NCI-H226 (cell line): ENCODE measurements around the gene POLDIP2.
"Not testable (repeated sequence)": the region's sequence is repeated elsewhere in the genome, so short reads cannot be mapped to it uniquely, and the experiment has no call there.

ENCODE experiments used
- DNase-seq: peaks from one replicate; pipeline ENCODE4 v3.0.0-alpha.2; 2015

The POLDIP2 gene

DNA sequence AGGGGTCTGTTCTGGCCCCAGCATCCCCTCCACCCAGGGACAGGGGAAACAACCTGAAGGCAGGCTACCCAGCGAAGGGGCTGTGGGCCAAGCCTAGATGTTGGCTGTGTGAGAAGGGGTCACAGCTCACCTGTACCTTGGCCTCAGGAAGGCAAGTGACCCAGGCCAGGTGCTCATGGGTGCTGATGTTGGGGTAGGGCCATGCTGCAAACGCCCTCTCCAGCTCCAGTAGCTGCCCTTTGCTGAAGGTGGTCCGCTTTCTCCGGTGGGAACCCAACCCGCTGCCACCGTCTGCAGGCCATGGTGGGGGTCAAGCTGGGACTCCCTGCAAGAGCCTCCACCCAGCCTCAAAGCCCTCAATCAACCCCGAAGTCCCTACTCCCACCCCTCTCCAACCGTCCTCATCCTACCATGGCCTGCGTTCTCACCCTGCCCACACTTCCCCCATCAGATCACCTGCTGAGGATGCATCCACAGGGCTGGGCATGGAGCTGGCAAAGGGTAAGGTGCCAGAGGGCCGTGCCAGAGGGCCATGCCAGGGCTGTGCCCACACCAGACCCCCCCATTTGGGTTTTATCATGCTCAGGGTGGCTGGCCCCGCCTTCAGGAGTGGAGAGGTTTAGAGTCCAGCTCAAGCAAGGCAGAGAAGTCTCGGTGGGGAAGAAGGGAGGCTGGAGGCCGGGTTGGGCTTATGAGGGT, 7.5 kb upstream of the POLDIP2 start, which contains the start of gene SEBOX:
Gene SEBOX, minus strand, starts transcription at position 535 of the 699 bp plus-strand sequence. Its CDS starts 48 bp downstream, at position 487.
- DNase-seq, result no peak

DNA sequence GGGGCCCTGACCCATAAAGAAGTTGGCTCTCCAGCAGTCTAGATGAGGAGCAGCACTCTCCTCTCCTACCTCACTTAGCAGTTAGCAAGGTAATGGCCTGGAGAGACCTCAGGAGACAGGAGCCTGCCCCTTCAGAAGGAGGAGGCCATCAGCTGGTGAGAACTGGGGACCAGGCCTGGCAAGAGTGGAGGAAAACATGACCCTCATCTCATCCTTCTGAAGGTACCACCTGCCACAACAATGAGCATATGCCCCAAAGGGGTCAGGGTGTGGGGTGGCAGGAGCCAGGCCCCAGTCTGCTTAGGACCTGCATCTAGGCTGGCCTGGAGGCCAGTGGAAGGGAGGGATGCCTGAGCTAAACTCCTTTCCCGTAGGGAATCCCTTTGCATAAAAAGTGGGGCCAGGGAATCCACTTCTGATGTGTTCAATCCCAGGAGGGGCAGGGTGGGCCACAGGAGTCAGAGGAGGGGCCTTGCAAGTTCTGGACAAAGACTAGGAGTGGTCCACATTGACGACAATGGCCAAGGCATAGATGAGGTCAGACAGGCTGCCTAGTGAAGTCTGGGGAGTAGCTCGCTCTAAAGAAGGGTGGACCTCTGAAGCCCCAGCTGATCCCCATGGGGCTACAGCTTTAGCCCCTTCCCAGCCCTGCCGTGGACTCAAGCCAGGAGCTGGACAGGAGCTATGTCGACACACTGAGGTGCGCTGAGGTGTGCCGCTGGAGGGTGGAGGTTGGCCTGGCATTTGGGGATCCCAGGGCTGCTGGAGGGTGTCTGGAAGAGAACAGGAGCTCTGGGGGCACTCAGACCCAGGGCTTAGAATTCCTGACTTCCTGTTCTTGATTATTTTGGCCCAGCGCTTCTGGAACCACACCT, 6.7 kb upstream of the POLDIP2 start:
- no peak for DNase-seq

DNA sequence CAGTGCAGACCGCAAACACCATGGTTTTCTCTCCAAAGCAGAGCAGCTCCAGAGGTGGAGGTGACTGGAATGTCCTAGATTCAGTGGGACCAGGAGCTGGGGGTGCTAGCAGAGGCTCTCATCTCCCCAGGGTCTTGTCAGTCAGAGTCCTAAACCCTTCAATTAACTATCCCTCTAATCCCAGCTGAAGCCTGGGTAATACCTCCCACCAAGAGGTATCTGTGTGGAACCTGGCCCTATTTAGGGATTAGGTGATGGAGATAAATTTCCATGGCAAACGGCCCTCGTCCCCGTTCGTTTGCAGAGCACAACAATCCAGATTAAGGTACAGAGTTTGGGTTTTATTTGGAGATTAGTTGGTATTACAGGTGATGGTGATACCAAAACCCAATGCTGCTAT, 5.9 kb upstream of the POLDIP2 start:
- DNase-seq, result no peak

DNA sequence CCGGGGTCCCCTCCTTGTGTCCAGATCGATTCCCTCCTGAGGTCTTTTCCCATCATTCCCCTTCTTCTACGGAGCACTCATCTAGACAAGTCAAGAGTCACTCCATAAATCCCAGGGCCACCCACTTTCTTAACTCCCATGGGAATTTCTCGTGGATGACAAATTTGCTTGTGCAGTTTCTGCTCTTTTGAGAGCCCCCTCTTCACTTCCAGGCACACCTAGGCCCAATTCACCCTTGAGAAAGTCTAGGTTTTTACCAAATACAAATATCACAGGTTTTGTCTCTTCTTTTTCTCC, 522 bp upstream of the POLDIP2 start:
- DNase-seq, result no peak

DNA sequence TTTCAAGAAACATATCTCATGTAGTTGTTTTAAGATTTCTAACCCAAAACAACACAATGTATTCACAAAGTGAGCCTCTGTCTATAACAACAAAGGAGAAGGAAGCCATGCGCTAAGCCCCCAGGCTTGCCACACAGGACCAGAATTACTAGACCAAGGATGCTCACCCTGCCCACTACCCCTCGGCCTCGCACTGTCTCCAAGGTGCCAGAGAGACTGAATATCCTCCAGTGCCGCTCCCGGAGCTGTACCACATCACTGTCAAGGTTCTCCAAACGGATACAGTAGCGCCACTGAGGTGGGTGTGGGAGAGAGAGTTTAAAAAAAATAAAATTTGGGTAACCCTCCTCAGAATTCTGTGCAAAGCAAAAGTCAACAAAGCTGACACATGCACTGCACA, 7.1 kb downstream of the POLDIP2 start:
- DNase-seq, result no peak

DNA sequence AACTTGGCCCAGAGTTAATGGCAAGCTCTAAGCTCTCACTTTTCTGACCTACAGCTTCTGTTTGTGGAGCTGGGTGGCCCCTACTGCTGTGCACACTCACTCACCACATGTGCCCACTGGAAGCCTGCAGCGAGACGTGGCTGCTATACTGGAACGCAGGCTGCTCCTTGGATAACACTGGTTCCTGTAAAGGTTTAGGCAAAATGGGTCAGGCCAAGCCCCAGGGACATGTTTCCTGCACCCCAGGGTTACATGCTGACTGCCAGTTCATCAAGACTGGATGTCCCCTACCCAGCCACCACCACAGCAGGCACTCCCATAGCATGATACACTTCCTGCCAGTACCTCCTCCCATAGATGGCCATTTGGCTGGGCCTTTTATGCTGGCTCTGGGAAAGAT, 8.3 kb downstream of the POLDIP2 start:
- no peak for DNase-seq

DNA sequence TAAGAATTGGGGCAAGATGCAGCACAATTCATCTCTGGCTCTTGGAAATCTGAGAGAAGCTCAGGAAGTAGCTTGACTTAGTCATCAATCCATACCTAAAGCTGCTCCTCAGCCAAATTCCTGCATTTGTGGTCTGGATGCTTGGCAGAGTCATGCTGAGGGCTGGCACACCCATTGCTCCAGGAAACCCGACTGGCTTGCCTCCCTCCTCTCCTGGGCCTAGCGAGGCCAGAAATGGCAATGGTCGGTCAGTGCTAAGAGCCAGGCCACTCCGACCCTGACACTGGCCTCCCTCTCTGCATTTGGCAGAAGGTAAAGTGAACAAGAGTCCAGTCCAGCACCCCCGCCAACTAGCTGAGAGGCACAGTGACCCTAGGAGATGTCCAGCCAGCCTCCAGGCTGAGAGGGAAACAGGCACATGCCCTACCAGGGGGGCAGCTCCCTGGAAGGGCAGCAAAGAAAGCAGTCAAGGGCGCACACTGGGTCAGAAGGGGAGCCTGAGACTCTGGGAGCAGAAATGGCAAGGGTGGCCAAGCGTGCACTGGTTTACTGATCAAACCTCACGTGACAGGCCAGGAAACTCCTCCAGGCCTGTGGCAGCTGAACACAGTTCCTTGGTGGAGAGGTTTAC, 10.0 kb downstream of the POLDIP2 start:
- peak; percentile 97 for DNase-seq

DNA sequence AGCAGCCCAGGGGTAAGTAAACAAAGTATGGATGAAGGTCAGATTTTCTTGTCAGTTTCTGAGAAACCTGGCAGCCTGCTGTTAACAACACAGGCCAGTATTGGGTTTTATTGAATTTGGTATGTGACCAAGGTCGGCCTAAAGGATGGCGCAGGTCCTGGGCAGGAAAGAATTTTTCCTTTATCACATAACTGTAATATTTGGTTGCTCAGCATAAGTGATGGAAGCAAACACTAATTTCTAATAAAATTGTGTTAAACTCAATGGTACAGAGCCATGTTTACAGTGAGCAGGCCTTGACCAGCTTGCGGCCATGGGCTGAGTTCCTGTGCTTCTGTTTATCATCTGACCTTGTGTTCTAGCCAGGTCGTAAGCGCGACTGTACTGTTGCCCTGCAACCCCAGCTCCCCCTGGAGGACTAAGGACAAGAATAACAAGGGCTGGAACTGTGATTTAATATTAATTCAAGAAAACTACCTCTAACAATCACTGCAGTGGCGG, 10.5 kb downstream of the POLDIP2 start:
- no peak for DNase-seq

DNA sequence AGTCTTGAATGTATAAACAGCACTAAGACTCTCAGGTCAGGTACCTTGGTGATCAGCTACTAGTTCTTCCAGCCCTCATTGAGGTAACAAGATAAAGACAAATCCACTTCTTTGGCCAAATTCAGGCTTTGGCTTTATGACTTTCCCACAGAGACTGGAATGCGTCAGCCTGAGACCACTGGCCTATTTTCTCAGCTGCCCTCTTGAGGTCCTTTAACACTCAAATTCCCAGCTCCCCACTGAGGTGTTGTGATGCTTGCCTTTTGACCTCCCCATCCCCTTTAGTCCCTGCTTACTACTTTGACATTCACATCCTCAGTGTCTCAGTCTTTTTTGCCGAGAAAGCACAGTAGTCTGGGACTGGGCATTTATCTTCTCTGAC, 11.1 kb downstream of the POLDIP2 start:
- DNase-seq, result no peak

DNA sequence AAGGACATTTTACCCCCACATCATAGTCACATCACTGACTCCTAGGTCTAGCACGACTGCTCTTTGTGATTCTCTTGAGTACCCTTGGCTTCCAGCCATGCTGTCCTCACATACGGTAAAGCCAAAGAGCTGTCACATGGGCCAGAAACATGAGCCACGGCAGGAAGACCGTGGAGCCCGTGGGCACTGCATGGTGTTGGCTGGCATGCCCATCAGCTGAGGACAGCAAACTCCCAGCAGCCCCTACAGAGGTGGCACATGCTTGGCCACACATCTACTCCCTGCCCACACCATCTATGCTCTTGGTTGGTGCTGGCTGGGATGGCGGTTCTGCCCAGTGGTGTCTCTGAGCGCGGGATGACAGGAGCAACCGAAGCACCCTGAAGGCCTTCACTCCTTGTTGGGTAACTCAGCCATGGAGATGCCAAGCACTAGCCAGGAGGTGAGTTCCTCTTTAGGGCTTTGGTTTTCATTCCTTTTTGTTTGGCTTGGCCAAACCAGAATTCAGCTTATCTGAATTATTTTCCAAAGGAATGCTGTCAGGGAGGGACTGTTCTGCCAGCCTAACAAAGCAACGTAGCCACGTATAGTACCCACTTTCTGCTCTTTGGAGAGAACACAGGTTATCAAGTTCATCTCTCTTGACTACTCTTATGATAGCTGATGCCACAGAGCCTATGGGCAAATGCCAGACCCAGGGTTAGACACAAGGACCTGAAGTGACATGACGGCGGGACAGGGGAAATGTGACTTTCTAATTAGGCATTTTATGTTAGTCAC, 11.7 kb downstream of the POLDIP2 start:
- peak; percentile 56 for DNase-seq

DNA sequence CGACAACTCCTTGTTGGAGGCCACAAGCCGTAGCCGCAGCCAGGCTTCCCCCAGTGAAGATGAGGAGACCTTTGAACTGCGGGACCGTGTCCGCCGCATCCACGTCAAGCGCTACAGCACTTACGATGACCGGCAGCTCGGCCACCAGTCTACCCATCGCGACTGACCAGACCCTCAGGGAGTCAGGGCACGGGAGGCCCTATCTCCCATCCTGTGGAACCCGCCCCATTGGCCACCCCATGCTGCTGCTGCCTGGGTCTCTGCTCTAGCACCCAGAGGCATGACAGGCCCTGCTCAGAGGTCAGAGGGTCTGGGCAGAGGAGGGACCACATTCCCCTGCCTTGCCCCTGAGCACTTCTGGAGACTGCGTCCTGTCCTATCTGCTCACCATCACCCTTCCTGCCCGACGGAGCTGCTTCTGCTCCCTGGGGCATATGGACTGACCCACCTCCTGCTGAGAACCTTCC, 12.9 kb downstream of the POLDIP2 start:
- DNase-seq, result no peak

DNA sequence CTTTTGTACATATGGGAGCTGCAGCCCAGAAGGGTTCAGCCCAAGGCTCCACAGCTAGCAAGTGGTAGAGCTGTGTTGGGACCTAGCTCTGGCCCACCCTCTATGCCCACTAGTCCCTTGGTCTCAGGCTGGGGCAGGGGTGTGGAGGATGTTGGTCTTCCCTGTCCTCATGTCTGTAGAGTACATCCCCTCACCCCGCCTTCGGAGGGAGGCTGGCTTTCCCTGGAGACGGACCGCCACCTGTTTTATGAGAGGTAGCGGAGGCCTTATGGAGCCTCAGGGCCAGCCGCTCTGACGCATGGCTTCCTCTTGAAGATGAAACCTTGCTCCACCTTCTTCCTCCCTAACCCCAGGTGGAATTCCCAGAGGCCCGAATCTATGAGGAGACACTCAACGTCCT, 13.3 kb downstream of the POLDIP2 start:
- DNase-seq, result no peak

DNA sequence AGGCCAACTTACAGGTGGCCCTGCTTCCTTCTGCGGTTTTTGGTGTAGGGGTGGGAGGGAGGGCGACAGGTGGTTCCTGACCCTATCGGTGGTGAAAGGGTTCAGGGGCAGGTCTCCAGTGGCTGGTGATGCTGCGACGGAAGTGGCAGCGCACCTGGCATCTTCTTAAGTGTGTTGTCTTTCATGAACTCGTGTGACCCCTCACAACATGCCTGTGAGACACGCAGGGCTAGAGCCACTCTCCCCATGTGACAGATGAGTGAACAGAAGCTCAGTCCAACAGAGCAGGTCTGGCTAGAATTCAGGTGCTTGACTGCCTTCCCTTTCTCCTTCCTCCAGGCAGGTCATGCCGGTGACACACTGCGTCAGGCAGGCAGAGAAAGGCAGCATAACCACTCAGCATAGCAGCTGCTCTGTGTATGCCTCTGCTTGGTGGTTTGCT, 13.8 kb downstream of the POLDIP2 start:
- no peak for DNase-seq

DNA sequence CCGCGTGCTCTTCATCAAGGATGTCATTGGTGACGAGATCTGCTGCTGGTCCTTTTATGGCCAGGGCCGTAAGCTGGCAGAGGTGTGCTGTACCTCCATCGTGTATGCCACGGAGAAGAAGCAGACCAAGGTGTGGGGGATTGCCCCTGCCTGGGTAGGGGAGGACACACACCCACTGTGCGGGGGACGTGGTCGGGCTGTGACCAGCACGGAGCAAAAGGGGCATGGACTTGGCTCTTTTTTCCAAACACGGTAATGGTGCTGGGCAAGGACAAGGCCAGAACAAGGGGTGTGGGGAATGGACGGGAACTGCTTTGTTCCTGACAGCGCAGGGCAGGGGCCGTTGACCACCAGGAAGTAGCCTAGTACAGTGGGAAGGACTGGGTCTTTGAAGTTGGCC, 15.0 kb downstream of the POLDIP2 start:
- no peak for DNase-seq

DNA sequence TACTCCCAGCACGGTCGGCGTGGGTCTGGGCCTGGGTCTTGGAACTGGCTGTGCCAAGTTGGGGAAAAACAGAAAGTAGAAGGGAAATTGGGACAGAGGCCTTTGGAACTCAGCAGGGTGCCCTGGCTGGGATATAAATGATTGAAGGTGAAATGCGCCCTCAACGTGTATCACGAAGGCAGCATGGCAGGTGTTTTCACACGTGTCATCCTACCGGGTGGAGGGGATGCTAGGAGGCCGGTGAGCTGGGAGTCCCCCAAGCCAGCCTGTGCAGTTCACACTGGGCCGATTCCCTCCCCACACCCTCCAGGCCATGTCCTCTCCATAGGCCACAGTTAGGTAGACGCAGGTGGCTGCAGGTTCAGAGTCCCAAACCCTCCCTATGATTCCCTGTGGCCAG, 15.8 kb downstream of the POLDIP2 start:
- no peak for DNase-seq

DNA sequence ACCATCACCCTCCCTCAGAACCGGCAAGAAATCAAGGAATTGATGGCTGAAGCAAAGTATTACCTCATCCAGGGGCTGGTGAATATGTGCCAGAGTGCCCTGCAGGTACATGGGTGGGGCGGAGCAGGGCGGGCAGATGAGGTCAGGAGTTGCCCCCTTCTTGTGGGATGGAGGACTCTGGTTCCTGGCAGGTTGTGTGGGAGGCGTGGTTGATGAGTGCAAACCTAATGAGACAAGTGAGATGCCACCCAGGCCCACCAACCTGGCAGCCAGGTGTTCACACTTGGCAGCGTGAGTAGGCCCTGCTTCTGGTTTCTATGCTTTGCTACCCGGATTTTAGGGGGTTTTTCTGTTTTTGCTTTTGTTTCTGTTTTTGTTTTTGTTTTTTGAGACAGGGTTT, 17.0 kb downstream of the POLDIP2 start:
- DNase-seq, result no peak

DNA sequence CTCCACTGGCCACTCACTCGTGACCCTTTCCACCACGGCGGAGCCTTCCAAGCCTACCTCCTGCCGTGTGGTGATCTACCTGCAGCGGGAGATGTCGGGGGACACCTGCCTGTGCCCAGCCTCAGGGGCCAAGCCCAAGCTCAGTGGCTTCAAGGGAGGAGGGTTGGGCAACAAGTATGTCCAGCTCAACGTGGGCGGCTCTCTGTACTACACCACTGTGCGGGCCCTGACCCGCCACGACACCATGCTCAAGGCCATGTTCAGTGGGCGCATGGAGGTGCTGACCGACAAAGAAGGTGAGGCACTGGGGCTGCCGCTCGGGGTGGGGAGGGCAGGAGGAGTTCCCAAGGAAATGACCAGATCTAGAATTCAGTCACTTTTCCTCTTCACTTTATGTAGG, 17.9 kb downstream of the POLDIP2 start:
- no peak for DNase-seq

DNA sequence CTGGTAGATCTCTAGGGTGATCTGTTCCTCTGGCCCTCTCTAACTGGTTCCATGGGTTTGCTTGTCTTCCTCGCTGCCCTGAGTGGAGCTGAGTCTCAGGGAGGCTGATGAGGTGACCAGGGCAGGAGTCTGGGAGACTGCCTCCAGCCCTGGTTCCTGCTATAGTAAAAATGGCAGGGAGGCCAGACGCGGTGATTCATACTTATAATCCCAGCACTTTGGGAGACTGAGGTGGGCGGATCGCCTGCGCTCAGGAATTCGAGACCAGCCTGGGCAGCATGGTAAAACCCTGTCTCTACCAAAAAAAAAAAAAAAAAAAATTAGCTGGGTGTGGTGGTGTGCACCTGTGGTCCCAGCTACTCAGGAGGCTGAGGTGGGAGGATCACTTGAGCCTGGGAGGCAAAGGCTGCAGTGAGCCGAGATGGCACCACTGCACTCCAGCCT, 18.5 kb downstream of the POLDIP2 start:
- DNase-seq, result not testable (repeated sequence)

DNA sequence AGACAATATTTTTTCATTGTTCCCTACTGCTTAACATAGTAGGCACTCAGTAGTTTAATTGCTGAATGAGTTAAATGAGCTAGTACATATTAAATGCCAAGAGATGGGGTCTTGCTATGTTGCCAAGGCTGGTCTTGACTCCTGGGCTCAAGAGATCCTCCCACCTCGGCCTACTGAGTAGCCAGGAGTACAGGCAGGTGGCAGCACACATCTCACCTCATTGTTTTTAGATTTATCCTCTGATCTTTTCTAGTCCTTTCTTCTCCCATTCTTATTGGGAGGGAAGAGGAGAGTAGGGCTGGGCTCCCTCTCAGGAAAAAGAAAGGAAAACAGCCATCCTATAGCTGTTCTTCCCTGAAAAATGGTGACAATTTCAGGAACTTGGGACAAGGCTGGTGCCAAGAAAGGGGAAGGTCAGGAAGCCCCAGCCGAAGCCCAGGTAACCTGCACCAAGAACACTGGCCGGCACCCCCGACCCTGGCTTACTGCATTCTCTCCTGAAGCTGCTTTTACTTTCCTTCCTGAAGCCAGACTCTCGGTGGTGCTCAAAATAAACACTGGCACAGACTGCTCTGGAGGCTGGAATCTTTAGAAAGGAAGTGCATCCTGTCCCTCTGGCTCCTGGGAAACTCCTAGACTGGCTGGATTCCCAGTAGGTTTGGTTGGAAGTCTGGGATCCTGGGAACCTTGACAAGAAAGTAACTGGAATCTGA, 19.1 kb downstream of the POLDIP2 start:
- peak; percentile 91 for DNase-seq

DNA sequence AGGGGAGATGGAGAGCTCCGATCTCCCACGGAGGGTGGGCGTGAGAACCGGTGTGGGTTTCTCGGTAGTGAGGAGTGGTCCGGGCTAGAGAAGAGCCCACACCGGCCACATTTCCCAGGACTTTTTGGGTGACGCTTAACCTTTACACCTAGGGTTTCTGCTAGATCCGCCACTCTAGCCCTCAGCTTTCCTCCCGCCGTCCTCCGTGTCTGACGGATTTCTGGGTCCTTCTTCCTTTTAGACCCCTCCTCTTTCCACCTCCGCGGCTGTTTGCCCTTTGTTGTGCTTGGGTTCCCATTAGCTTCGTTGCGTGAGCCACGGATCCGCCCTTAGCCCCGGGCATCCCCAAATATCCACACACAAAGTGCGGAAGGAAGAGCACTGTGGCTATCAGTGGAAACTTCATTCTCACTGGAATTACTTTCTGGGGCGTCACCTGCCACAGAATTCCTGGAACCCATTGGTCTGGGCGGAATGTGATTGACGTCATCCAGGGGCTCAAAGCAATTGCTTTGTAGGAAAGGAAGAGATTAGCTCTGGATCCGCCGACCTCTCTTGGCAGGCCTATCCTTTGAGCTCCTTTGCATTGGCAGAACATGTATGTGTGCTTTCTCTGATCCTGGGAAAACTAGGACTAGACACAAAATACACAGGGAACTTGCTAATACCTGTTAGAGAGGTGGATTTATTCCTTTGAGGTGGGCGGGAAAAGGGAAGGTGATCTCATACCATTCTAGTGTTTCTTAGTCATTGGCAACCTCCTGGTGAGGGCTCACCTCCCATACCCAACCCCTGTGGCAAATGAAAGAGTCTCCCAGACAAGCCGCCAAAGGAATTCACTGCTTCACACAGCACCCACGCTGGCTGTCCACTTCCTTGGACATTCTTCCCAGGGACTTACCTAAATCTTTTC, 21.1 kb downstream of the POLDIP2 start:
- DNase-seq, result peak; percentile 97
